ENCODE measurements around the gene USP35. TPM values are rescaled to one million over a fixed set of nuclear protein-coding genes. Genes with fewer than 3 reads are reported as not detected.
A peak's percentile ranks its signal among the peaks of the same experiment; 100 is the strongest.
"Not testable (repeated sequence)": the region's sequence is repeated elsewhere in the genome, so short reads cannot be mapped to it uniquely, and the experiment has no call there.

The USP35 gene
- total and polyA plus RNA-seq, 4 experiments from 2014 or later = 0.11 to 14.3 (median 6.8) TPM

DNA sequence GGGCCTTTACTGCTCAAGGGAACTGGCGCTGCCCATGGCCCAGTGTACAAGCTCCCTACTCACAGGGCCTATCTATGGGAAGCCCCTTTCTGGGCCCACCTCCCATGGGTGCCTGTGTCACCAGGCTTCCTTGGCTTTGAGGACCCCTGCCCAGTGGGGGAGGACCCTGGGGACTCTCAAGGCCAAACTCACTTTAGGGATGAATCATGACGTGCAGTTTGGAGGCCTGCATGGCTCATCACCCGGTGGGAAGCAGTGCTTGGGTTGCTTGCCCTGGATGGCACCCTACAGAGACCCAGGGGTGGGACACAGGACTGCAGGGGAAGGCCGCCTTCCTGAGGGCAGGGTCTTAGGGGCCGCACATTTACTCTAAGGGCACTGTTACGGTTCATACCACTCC, 16.8 kb upstream of the USP35 start:
- Histone ChIP-seq H3K4me1 (ENCODE audit: insufficient read depth, low read length) (no peaks in the 10 kb centered on the region), H3K4me3 (ENCODE audit: low read length in 2 of 2) (no peak overlapping the region), H3K27me3 (ENCODE audit: insufficient read depth, low read length) (no peaks in the 10 kb centered on the region), H3K36me3 (ENCODE audit: insufficient read depth, low read length) (peaks cover 4% of the 10 kb centered on the region), H3K27ac (ENCODE audit: low read depth, low read length) (no peak overlapping the region), H3K9me3 (ENCODE audit: control insufficient read depth in 1 of 2, low read length in 2 of 2) (no peaks in the 10 kb centered on the region)
- Mint-ChIP-seq H3K36me3 (peaks cover 24 to 45% of the 10 kb centered on the region in 2 donors), H3K9me3 (no peaks in the 10 kb centered on the region), H3K27me3 (no peaks in the 10 kb centered on the region), H3K4me3 (no peak overlapping the region), H3K27ac (peak overlapping the region in 1 of 7 donors; percentile 30), H3K4me1 (peaks cover 0 to 1% (median 0%) of the 10 kb centered on the region in 4 donors)
- CTCF ChIA-PET (ENCODE audit: partially characterized antibody) = no interaction called here
- no peak for DNase-seq
- intact Hi-C loops (cut with micrococcal nuclease) = no loop called here
- POLR2A ChIA-PET (ENCODE audit: partially characterized antibody) = interaction anchor here (1.0 kb wide), 1 partner anchor 32 kb away, joined by 3 read pairs; the partner anchor contains the start of gene ALG8

DNA sequence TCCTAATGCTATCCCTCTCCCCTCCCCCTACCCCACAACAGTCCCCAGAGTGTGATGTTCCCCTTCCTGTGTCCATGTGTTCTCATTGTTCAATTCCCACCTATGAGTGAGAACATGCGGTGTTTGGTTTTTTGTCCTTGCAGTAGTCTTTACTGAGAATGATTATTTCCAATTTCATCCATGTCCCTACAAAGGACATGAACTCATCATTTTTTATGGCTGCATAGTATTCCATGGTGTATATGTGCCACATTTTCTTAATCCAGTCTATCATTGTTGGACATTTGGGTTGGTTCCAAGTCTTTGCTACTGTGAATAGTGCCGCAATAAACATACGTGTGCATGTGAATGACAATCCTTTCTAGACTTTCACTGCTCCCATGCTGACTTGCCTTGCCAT, 12.9 kb upstream of the USP35 start:
- H3K9me3 ChIP-seq (ENCODE audit: control insufficient read depth in 1 of 2, low read length in 2 of 2); H3K27ac Mint-ChIP-seq; H3K4me1 ChIP-seq (ENCODE audit: insufficient read depth, low read length); H3K4me3 Mint-ChIP-seq; H3K9me3 Mint-ChIP-seq; H3K36me3 ChIP-seq (ENCODE audit: insufficient read depth, low read length); H3K27ac ChIP-seq (ENCODE audit: low read depth, low read length); DNase-seq; H3K4me3 ChIP-seq (ENCODE audit: low read length in 2 of 2); H3K27me3 Mint-ChIP-seq; intact Hi-C loops (cut with micrococcal nuclease); H3K4me1 Mint-ChIP-seq; H3K27me3 ChIP-seq (ENCODE audit: insufficient read depth, low read length); CTCF ChIA-PET (ENCODE audit: partially characterized antibody): not testable (repeated sequence)
- POLR2A ChIA-PET (ENCODE audit: partially characterized antibody) = interaction anchor here (0.8 kb wide), 1 partner anchor 9 kb away, joined by 3 read pairs; no protein-coding TSS in a partner anchor
- peaks cover 39 to 55% of the 10 kb centered on the region in 2 donors for H3K36me3 Mint-ChIP-seq

DNA sequence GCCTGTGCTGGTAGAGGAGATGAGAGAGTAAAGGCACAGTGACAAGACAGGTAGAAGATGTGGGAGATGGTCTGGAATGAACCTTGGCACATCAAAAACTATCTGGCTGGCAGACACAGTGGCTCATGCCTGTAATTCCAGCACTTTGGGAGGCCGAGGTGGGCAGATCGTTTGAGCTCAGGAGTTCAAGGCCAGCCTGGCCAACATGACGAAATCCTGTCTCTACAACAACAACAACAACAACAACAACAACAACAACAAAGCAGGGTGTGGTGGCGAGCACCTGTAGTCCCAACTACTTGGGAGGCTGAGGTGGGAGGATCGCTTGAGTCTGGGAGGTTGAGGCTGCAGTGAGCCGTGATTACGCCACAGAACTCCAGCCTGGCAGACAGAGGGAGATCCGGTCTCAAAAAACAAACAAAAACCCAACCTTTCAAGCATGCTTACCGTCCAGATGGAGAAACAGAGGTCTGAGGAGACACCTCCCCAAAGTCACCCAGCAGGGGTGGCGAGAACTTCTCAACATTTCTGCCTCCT, 12.0 kb upstream of the USP35 start:
- CTCF ChIA-PET (ENCODE audit: partially characterized antibody) = no interaction called here
- Mint-ChIP-seq H3K36me3 (peaks cover 43 to 56% of the 10 kb centered on the region in 2 donors), H3K27me3 (no peaks in the 10 kb centered on the region), H3K4me3 (no peak overlapping the region), H3K4me1 (peaks cover 0 to 9% (median 4%) of the 10 kb centered on the region in 4 donors), H3K27ac (peak overlapping the region in 1 of 7 donors; percentile 39), H3K9me3 (peaks cover 0 to 2% (median 0%) of the 10 kb centered on the region in 8 donors)
- no peaks in the 10 kb centered on the region for H3K4me1 ChIP-seq (ENCODE audit: insufficient read depth, low read length)
- H3K36me3 ChIP-seq (ENCODE audit: insufficient read depth, low read length) = peaks cover 4% of the 10 kb centered on the region
- no peaks in the 10 kb centered on the region for H3K27me3 ChIP-seq (ENCODE audit: insufficient read depth, low read length)
- DNase-seq = no peak
- intact Hi-C loops (cut with micrococcal nuclease) = no loop called here
- POLR2A ChIA-PET (ENCODE audit: partially characterized antibody) = no interaction called here
- no peak overlapping the region for H3K27ac ChIP-seq (ENCODE audit: low read depth, low read length)
- no peak overlapping the region for H3K4me3 ChIP-seq (ENCODE audit: low read length in 2 of 2)
- no peaks in the 10 kb centered on the region for H3K9me3 ChIP-seq (ENCODE audit: control insufficient read depth in 1 of 2, low read length in 2 of 2)

DNA sequence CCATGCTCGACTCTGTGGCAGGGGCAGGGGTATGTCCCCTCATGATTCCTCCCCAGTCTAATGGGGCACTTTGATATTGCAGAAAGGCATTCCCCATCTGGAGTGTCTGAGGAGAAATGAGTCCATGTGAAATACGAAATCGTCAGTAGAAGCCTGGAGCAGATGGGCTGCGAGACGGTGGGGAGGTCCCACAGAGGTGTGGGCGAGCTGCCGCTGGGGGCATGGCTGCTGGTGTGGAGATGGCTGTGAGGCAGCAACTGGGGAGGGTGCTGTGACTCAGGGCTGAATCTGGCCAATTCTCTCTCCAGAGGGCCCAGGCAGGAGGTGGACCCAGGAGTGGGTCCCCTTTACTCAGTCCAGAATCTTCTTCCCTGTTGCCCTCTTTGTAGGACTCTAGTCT, 11.5 kb upstream of the USP35 start:
- no peak for DNase-seq
- Histone ChIP-seq H3K4me3 (ENCODE audit: low read length in 2 of 2) (no peak overlapping the region), H3K36me3 (ENCODE audit: insufficient read depth, low read length) (peaks cover 4% of the 10 kb centered on the region), H3K27ac (ENCODE audit: low read depth, low read length) (no peak overlapping the region), H3K27me3 (ENCODE audit: insufficient read depth, low read length) (no peaks in the 10 kb centered on the region), H3K4me1 (ENCODE audit: insufficient read depth, low read length) (no peaks in the 10 kb centered on the region), H3K9me3 (ENCODE audit: control insufficient read depth in 1 of 2, low read length in 2 of 2) (no peaks in the 10 kb centered on the region)
- H3K4me3 Mint-ChIP-seq = no peak overlapping the region
- CTCF ChIA-PET (ENCODE audit: partially characterized antibody) = no interaction called here
- H3K36me3 Mint-ChIP-seq = peaks cover 42 to 55% of the 10 kb centered on the region in 2 donors
- POLR2A ChIA-PET (ENCODE audit: partially characterized antibody) = no interaction called here
- no peaks in the 10 kb centered on the region for H3K27me3 Mint-ChIP-seq
- H3K27ac Mint-ChIP-seq = no peak overlapping the region
- intact Hi-C loops (cut with micrococcal nuclease) = no loop called here
- peaks cover 0 to 9% (median 5%) of the 10 kb centered on the region in 4 donors for H3K4me1 Mint-ChIP-seq
- H3K9me3 Mint-ChIP-seq = peaks cover 0 to 2% (median 0%) of the 10 kb centered on the region in 8 donors

GRCh38 chr11:78179459-78180071, 9.2 kb upstream of the USP35 start:
- Mint-ChIP-seq H3K27ac (peak overlapping the region in 1 of 7 donors; percentile 30), H3K36me3 (peaks cover 30 to 37% of the 10 kb centered on the region in 2 donors)
- POLR2A ChIA-PET (ENCODE audit: partially characterized antibody) = no interaction called here

GRCh38 chr11:78180751-78181150, 8.0 kb upstream of the USP35 start:
- H3K36me3 Mint-ChIP-seq = peaks cover 28 to 34% of the 10 kb centered on the region in 2 donors
- POLR2A ChIA-PET (ENCODE audit: partially characterized antibody) = no interaction called here
- Histone ChIP-seq H3K4me1 (ENCODE audit: insufficient read depth, low read length) (no peaks in the 10 kb centered on the region), H3K27me3 (ENCODE audit: insufficient read depth, low read length) (no peaks in the 10 kb centered on the region), H3K9me3 (ENCODE audit: control insufficient read depth in 1 of 2, low read length in 2 of 2) (no peaks in the 10 kb centered on the region), H3K36me3 (ENCODE audit: insufficient read depth, low read length) (no peaks in the 10 kb centered on the region), H3K27ac (ENCODE audit: low read depth, low read length) (no peak overlapping the region), H3K4me3 (ENCODE audit: low read length in 2 of 2) (no peak overlapping the region)
- H3K4me1 Mint-ChIP-seq = peaks cover 0 to 13% (median 4%) of the 10 kb centered on the region in 4 donors
- peaks cover 0 to 2% (median 0%) of the 10 kb centered on the region in 8 donors for H3K9me3 Mint-ChIP-seq
- no peak for DNase-seq
- intact Hi-C loops (cut with micrococcal nuclease) = no loop called here
- H3K4me3 Mint-ChIP-seq = no peak overlapping the region
- H3K27me3 Mint-ChIP-seq = no peaks in the 10 kb centered on the region
- CTCF ChIA-PET (ENCODE audit: partially characterized antibody) = no interaction called here
- H3K27ac Mint-ChIP-seq = no peak overlapping the region

More at GRCh38 chr11:78179459-78180071, 9.2 kb upstream of the USP35 start:
- H3K27ac ChIP-seq (ENCODE audit: low read depth, low read length) = no peak overlapping the region
- intact Hi-C loops (cut with micrococcal nuclease) = no loop called here
- no peak overlapping the region for H3K4me3 ChIP-seq (ENCODE audit: low read length in 2 of 2)
- CTCF ChIA-PET (ENCODE audit: partially characterized antibody) = interaction anchor here (0.6 kb wide), 1 partner anchor 384 kb away, joined by 3 read pairs; no protein-coding TSS in a partner anchor
- no peaks in the 10 kb centered on the region for H3K9me3 ChIP-seq (ENCODE audit: control insufficient read depth in 1 of 2, low read length in 2 of 2)
- no peaks in the 10 kb centered on the region for H3K36me3 ChIP-seq (ENCODE audit: insufficient read depth, low read length)
- H3K27me3 Mint-ChIP-seq = no peaks in the 10 kb centered on the region
- H3K4me1 Mint-ChIP-seq = peaks cover 0 to 13% (median 4%) of the 10 kb centered on the region in 4 donors
- DNase-seq = no peak
- peaks cover 0 to 2% (median 0%) of the 10 kb centered on the region in 8 donors for H3K9me3 Mint-ChIP-seq
- no peaks in the 10 kb centered on the region for H3K27me3 ChIP-seq (ENCODE audit: insufficient read depth, low read length)
- H3K4me1 ChIP-seq (ENCODE audit: insufficient read depth, low read length) = no peaks in the 10 kb centered on the region
- no peak overlapping the region for H3K4me3 Mint-ChIP-seq

- peaks cover 26 to 31% of the 10 kb centered on the region in 2 donors for H3K36me3 Mint-ChIP-seq
- H3K9me3 Mint-ChIP-seq = peaks cover 0 to 2% (median 0%) of the 10 kb centered on the region in 8 donors
- Histone ChIP-seq H3K9me3 (ENCODE audit: control insufficient read depth in 1 of 2, low read length in 2 of 2) (no peaks in the 10 kb centered on the region), H3K4me1 (ENCODE audit: insufficient read depth, low read length) (no peaks in the 10 kb centered on the region), H3K27me3 (ENCODE audit: insufficient read depth, low read length) (no peaks in the 10 kb centered on the region), H3K4me3 (ENCODE audit: low read length in 2 of 2) (no peak overlapping the region), H3K36me3 (ENCODE audit: insufficient read depth, low read length) (no peaks in the 10 kb centered on the region), H3K27ac (ENCODE audit: low read depth, low read length) (no peak overlapping the region)
- ChIA-PET CTCF (ENCODE audit: partially characterized antibody) (no interaction called here), POLR2A (ENCODE audit: partially characterized antibody) (no interaction called here)
- H3K4me1 Mint-ChIP-seq = peaks cover 0 to 13% (median 4%) of the 10 kb centered on the region in 4 donors
- intact Hi-C loops (cut with micrococcal nuclease) = no loop called here
- H3K27ac Mint-ChIP-seq = peak overlapping the region in 1 of 7 donors; percentile 1
- no peak for DNase-seq
- no peak overlapping the region for H3K4me3 Mint-ChIP-seq
- no peaks in the 10 kb centered on the region for H3K27me3 Mint-ChIP-seq
Measured at GRCh38 chr11:78181185-78181584, 7.5 kb upstream of the USP35 start.

All from CD4-positive, alpha-beta memory T cell (primary cell).